Measurements from ENCODE around the gene CARD16. TPM values are rescaled to one million over a fixed set of nuclear protein-coding genes. Genes with fewer than 3 reads are reported as not detected.
A peak's percentile ranks its signal among the peaks of the same experiment; 100 is the strongest.
"Not testable (repeated sequence)": the region's sequence is repeated elsewhere in the genome, so short reads cannot be mapped to it uniquely, and the experiment has no call there.

The CARD16 gene
- total and polyA plus RNA-seq, 11 donors: 3.9 to 43.6 (median 9.0) TPM

GRCh38 chr11:105071089-105071732 lies 26.1 kb upstream of the CARD16 start:
- Histone ChIP-seq H3K4me3 (peak overlapping the region in 1 of 12 donors; percentile 5), H3K9me3 (no peaks in the 10 kb centered on the region), H3K36me3 (no peaks in the 10 kb centered on the region), H3K4me1 (peaks cover 0 to 6% (median 0%) of the 10 kb centered on the region in 12 donors), H3K27ac (peak overlapping the region in 1 of 12 donors; percentile 20), H3K27me3 (no peaks in the 10 kb centered on the region)
- intact Hi-C loops (cut with DNase I): no loop called here
- WGBS, 4 donors: 69 to 77% (median 73%) methylated on average over 4 of the region's 4 CpGs
- TF ChIP-seq CTCF (IDR thresholded peaks at IDR 0.05) (no peak), POLR2A (IDR thresholded peaks at IDR 0.05) (no peak)
- DNase-seq (no peak), ATAC-seq (no peak)

GRCh38 chr11:105070306-105070705 lies 25.2 kb upstream of the CARD16 start:
- no peak for ATAC-seq
- Histone ChIP-seq H3K27me3 (no peaks in the 10 kb centered on the region), H3K27ac (no peak overlapping the region), H3K9me3 (no peaks in the 10 kb centered on the region), H3K36me3 (no peaks in the 10 kb centered on the region), H3K4me1 (peaks cover 0 to 6% (median 0%) of the 10 kb centered on the region in 12 donors), H3K4me3 (peak overlapping the region in 1 of 12 donors; percentile 5)
- 84 to 94% (median 91%) methylated on average over 4 of the region's 4 CpGs for WGBS, 4 donors
- TF ChIP-seq POLR2A (IDR thresholded peaks at IDR 0.05) (no peak), CTCF (IDR thresholded peaks at IDR 0.05) (no peak)
- intact Hi-C loops (cut with DNase I): no loop called here
- no peak for DNase-seq

GRCh38 chr11:105069749-105070148 lies 24.6 kb upstream of the CARD16 start:
- H3K27me3 ChIP-seq; ATAC-seq; H3K4me1 ChIP-seq; H3K36me3 ChIP-seq; H3K9me3 ChIP-seq; DNase-seq; H3K4me3 ChIP-seq; intact Hi-C loops (cut with DNase I); H3K27ac ChIP-seq: not testable (repeated sequence)
- 50 to 97% (median 77%) methylated on average over 2 of the region's 2 CpGs for WGBS, 4 donors

- H3K4me1 ChIP-seq; H3K27me3 ChIP-seq; intact Hi-C loops (cut with DNase I); H3K4me3 ChIP-seq; ATAC-seq; H3K36me3 ChIP-seq; DNase-seq; H3K27ac ChIP-seq; H3K9me3 ChIP-seq: not testable (repeated sequence)
- 58 to 79% (median 69%) methylated on average over 9 of the region's 9 CpGs for WGBS, 4 donors
Observed at GRCh38 chr11:105063245-105063941, 18.3 kb upstream of the CARD16 start.

- TF ChIP-seq POLR2A (IDR thresholded peaks at IDR 0.05): no peak
- no peak for TF ChIP-seq CTCF (IDR thresholded peaks at IDR 0.05)
- Histone ChIP-seq H3K9me3 (no peaks in the 10 kb centered on the region), H3K36me3 (no peaks in the 10 kb centered on the region), H3K4me1 (no peaks in the 10 kb centered on the region), H3K4me3 (no peak overlapping the region), H3K27me3 (no peaks in the 10 kb centered on the region), H3K27ac (no peak overlapping the region)
- no peak for DNase-seq
- no peak for ATAC-seq
- WGBS, 4 donors: 60 to 69% (median 64%) methylated on average over 4 of the region's 4 CpGs
- intact Hi-C loops (cut with DNase I): no loop called here
Observed at GRCh38 chr11:105057432-105057831, 12.3 kb upstream of the CARD16 start.
